ENCODE measurements around the gene PROSER3. TPM values are rescaled to one million over a fixed set of nuclear protein-coding genes. Genes with fewer than 3 reads are reported as not detected.

Gene PROSER3
- total RNA-seq, 4 donors from 2014 or later: 8.2 to 34.3 (median 13.2) TPM

DNA sequence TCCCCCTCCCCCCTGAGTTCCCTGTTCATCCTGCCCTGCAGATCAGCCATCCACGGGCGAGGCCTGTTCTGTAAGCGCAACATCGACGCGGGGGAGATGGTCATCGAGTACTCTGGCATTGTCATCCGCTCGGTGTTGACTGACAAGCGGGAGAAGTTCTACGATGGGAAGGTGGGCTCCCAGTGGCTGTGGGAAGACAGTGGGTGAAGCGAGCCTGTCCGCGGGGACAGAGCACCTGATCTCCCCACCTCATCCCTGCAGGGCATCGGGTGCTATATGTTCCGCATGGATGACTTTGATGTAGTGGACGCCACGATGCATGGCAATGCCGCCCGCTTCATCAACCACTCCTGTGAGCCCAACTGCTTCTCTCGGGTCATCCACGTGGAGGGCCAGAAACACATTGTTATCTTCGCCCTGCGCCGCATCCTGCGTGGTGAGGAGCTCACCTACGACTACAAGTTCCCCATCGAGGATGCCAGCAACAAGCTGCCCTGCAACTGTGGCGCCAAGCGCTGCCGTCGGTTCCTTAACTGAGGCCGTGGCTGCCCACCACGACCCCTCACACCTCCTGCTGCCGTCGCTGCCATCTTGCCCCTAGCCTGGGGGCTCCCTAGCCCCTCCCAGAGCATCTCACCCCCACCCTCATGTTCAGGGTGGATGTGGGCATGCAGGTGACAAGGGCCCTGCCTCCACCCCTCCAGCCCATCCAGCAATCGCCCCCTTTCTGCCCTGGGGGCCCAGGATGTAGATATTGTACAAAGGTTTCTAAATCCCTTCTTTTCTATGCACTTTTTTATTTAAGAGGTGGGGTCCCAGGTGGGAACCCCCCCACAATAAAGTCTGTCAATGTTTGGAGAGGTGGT, 19.7 kb upstream of the PROSER3 start:
- TF ChIP-seq CTCF (IDR thresholded peaks at IDR 0.05) (no peak), POLR2A (IDR thresholded peaks at IDR 0.05) (no peak)
- WGBS, 2 donors: 91 to 93% methylated on average over 36 to 37 of the region's 37 CpGs

DNA sequence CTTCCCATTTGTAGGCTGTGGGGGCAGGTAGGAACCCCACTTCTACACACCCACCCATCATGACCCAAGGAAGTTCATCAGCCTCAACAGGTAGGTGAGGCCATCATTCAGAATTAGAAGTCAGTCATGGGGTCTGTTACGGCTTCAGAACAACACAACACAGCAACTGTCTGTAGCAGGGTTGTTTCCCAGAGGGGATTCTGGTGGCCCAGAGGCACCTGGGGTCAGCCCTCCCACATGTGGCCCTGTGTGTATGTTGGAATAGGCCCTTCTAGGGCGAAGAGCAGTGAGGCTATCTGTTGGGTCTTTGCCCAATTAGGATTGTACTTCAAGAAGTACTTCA, 19.1 kb upstream of the PROSER3 start:
- 100% methylated on average over 1 to 2 of the region's 2 CpGs for WGBS, 2 donors
- no peak overlapping the region for H3K27ac ChIP-seq
- H3K4me1 ChIP-seq: peaks cover 15% of the 10 kb centered on the region in 2 donors

More for the DNA sequence above, 19.7 kb upstream of the PROSER3 start:
- intact Hi-C loops (cut with DNase I): no loop called here
- no peak for DNase-seq
- H3K4me1 ChIP-seq: peaks cover 15% of the 10 kb centered on the region in 2 donors
- H3K4me3 ChIP-seq (replicated peaks in 1 of 3): no peak overlapping the region
- peaks cover 22 to 26% of the 10 kb centered on the region in 2 donors for H3K36me3 ChIP-seq
- H3K9me3 ChIP-seq: no peaks in the 10 kb centered on the region
- no peak overlapping the region for H3K27ac ChIP-seq
- no peaks in the 10 kb centered on the region for H3K27me3 ChIP-seq

GRCh38 chr19:35739275-35740107, 18.5 kb upstream of the PROSER3 start:
- no peak for DNase-seq
- Histone ChIP-seq H3K4me3 (replicated peaks in 1 of 3) (peak overlapping the region in 1 of 3 donors; percentile 45), H3K36me3 (peaks cover 22 to 31% of the 10 kb centered on the region in 2 donors), H3K27me3 (no peaks in the 10 kb centered on the region), H3K9me3 (no peaks in the 10 kb centered on the region), H3K27ac (peak overlapping the region in 1 of 3 donors; percentile 48), H3K4me1 (peaks cover 20 to 21% of the 10 kb centered on the region in 2 donors)
- TF ChIP-seq CTCF (IDR thresholded peaks at IDR 0.05) (no peak), POLR2A (IDR thresholded peaks at IDR 0.05) (no peak)
- intact Hi-C loops (cut with DNase I): no loop called here
- WGBS, 2 donors: 73 to 86% methylated on average over 20 to 26 of the region's 29 CpGs

More for the DNA sequence above, 19.1 kb upstream of the PROSER3 start:
- Histone ChIP-seq H3K27me3 (no peaks in the 10 kb centered on the region), H3K9me3 (no peaks in the 10 kb centered on the region), H3K4me3 (replicated peaks in 1 of 3) (no peak overlapping the region), H3K36me3 (peaks cover 22 to 29% of the 10 kb centered on the region in 2 donors)
- TF ChIP-seq POLR2A (IDR thresholded peaks at IDR 0.05) (no peak), CTCF (IDR thresholded peaks at IDR 0.05) (no peak)
- no peak for DNase-seq
- intact Hi-C loops (cut with DNase I): no loop called here

- peaks cover 22 to 31% of the 10 kb centered on the region in 2 donors for H3K36me3 ChIP-seq
- TF ChIP-seq CTCF (IDR thresholded peaks at IDR 0.05) (no peak), POLR2A (IDR thresholded peaks at IDR 0.05) (no peak)
- H3K27me3 ChIP-seq: no peaks in the 10 kb centered on the region
- WGBS, 2 donors: 3 to 20% methylated on average over 3 to 16 of the region's 16 CpGs
- peaks cover 20 to 24% of the 10 kb centered on the region in 2 donors for H3K4me1 ChIP-seq
- DNase-seq: no peak
- peak overlapping the region in 2 of 3 donors; percentile 29 to 48 for H3K27ac ChIP-seq
- intact Hi-C loops (cut with DNase I): no loop called here
- no peaks in the 10 kb centered on the region for H3K9me3 ChIP-seq
- H3K4me3 ChIP-seq (replicated peaks in 1 of 3): peak overlapping the region in 2 of 3 donors; percentile 45 to 73
Observed at GRCh38 chr19:35740108-35740422, 17.9 kb upstream of the PROSER3 start.
